HG03066 (cell line): ENCODE measurements around the gene KCTD19.
A peak's percentile ranks its signal among the peaks of the same experiment; 100 is the strongest.

Experiments used
- ATAC-seq: cut with Tn5 transposase; IDR thresholded peaks from one replicate; pipeline ENCODE4 v1.9.1; 2021; ENCODE audit warnings: low read depth; ENCODE audit not compliant: unreplicated experiment

KCTD19 gene

GRCh38 chr16:67264866-67265265, 61.7 kb downstream of the KCTD19 start:
- ATAC-seq: no peak

GRCh38 chr16:67264277-67264676, 62.3 kb downstream of the KCTD19 start:
- ATAC-seq: no peak

GRCh38 chr16:67263201-67263600, 63.3 kb downstream of the KCTD19 start:
- no peak for ATAC-seq

GRCh38 chr16:67260426-67261063, 66.0 kb downstream of the KCTD19 start:
- no peak for ATAC-seq

- no peak for ATAC-seq
These were observed 66.8 kb downstream of the KCTD19 start for GRCh38 chr16:67259705-67260104.

- ATAC-seq: no peak
These were observed 68.2 kb downstream of the KCTD19 start for GRCh38 chr16:67258161-67258835.

- ATAC-seq: no peak
These were observed 68.9 kb downstream of the KCTD19 start for GRCh38 chr16:67257486-67258160.

- no peak for ATAC-seq
These were observed 69.8 kb downstream of the KCTD19 start for GRCh38 chr16:67256701-67257230.

- ATAC-seq: no peak
These were observed 70.9 kb downstream of the KCTD19 start for GRCh38 chr16:67255553-67256221.

- ATAC-seq: no peak
These were observed 71.6 kb downstream of the KCTD19 start for GRCh38 chr16:67254801-67255552.

GRCh38 chr16:67252609-67253497, 73.7 kb downstream of the KCTD19 start:
- ATAC-seq: no peak

- ATAC-seq: no peak
These were observed 76.6 kb downstream of the KCTD19 start for GRCh38 chr16:67250045-67250327.

- no peak for ATAC-seq
These were observed 77.1 kb downstream of the KCTD19 start for GRCh38 chr16:67249178-67250044.

- no peak for ATAC-seq
These were observed 78.0 kb downstream of the KCTD19 start, which contains the start of gene SLC9A5 for GRCh38 chr16:67248401-67249177. SLC9A5 (plus strand) TSS chr16:67248979; CDS start chr16:67249015, 36 bp downstream.

GRCh38 chr16:67248073-67248400, 78.5 kb downstream of the KCTD19 start:
- ATAC-seq: no peak

- peak; percentile 36 for ATAC-seq
These were observed 79.1 kb downstream of the KCTD19 start, which contains the start of gene FHOD1 for GRCh38 chr16:67247192-67248072. FHOD1 (minus strand) TSS chr16:67247481; CDS start chr16:67247410, 71 bp downstream.

GRCh38 chr16:67246756-67247191, 79.8 kb downstream of the KCTD19 start:
- ATAC-seq: peak; percentile 9
